Ectodermal cell (in vitro differentiated cells): ENCODE results near the gene RNF157.
"Not testable (repeated sequence)": the region's sequence is repeated elsewhere in the genome, so short reads cannot be mapped to it uniquely, and the experiment has no call there.

Experiments
- H3K27ac ChIP-seq: 2 replicates; pipeline ENCODE4 v1.7.0; 2013; ENCODE audit warnings: mild to moderate bottlenecking, low read depth, low read length; ENCODE audit not compliant: insufficient read depth, poor library complexity, severe bottlenecking
- H3K27me3 ChIP-seq: 2 replicates; pipeline ENCODE4 v1.7.0; 2013; ENCODE audit warnings: mild to moderate bottlenecking, low read length; ENCODE audit not compliant: insufficient read depth, control insufficient read depth, poor library complexity, severe bottlenecking
- H3K36me3 ChIP-seq: one replicate; pipeline ENCODE4 v1.7.0; 2013; ENCODE audit warnings: low read length; ENCODE audit not compliant: control insufficient read depth, insufficient read depth
- H3K4me1 ChIP-seq: one replicate; pipeline ENCODE4 v1.7.0; 2013; ENCODE audit warnings: low read length; ENCODE audit not compliant: control insufficient read depth, insufficient read depth
- H3K4me3 ChIP-seq: 2 replicates; pipeline ENCODE4 v1.7.0; 2013; ENCODE audit warnings: low read depth, low read length, control low read depth; ENCODE audit not compliant: insufficient read depth
- H3K9me3 ChIP-seq: 2 replicates; pipeline ENCODE4 v1.7.0; 2013; ENCODE audit warnings: mild to moderate bottlenecking, low read length, moderate library complexity; ENCODE audit not compliant: control insufficient read depth
- WGBS, 2 experiments: methylation state at CpG; one replicate each; pipeline ENCODE4 v1.1.7; 2013; ENCODE audit warnings: missing lambda C conversion rate in 2 of 2; 5-methylcytosine and 5-hydroxymethylcytosine counted together

The RNF157 gene

GRCh38 chr17:76252040-76252954 is 12.0 kb upstream of the RNF157 start:
- WGBS, 2 experiments, result 91 to 92% methylated on average over 11 of the region's 11 CpGs
- H3K27me3 ChIP-seq, result no peaks in the 10 kb centered on the region

GRCh38 chr17:76251478-76252039 is 11.3 kb upstream of the RNF157 start:
- WGBS, 2 experiments, result 92 to 93% methylated on average over 8 of the region's 8 CpGs
- Histone ChIP-seq H3K4me1 (no peaks in the 10 kb centered on the region), H3K4me3 (no peak overlapping the region), H3K9me3 (no peaks in the 10 kb centered on the region), H3K36me3 (no peaks in the 10 kb centered on the region), H3K27ac (no peak overlapping the region), H3K27me3 (no peaks in the 10 kb centered on the region)

More at GRCh38 chr17:76252040-76252954, 12.0 kb upstream of the RNF157 start:
- Histone ChIP-seq H3K9me3 (no peaks in the 10 kb centered on the region), H3K36me3 (no peaks in the 10 kb centered on the region), H3K4me1 (no peaks in the 10 kb centered on the region), H3K4me3 (no peak overlapping the region), H3K27ac (no peak overlapping the region)

- Histone ChIP-seq H3K9me3 (no peaks in the 10 kb centered on the region), H3K27me3 (no peaks in the 10 kb centered on the region), H3K4me3 (no peak overlapping the region), H3K27ac (no peak overlapping the region), H3K4me1 (peaks cover 4% of the 10 kb centered on the region), H3K36me3 (no peaks in the 10 kb centered on the region)
- WGBS, 2 experiments, result 91 to 94% methylated on average over 5 to 6 of the region's 6 CpGs
These were observed 9.8 kb upstream of the RNF157 start for GRCh38 chr17:76250141-76250540.

GRCh38 chr17:76248013-76248782 is 7.9 kb upstream of the RNF157 start:
- Histone ChIP-seq H3K4me3 (no peak overlapping the region), H3K27ac (no peak overlapping the region), H3K9me3 (no peaks in the 10 kb centered on the region), H3K27me3 (peaks cover 6% of the 10 kb centered on the region), H3K36me3 (no peaks in the 10 kb centered on the region), H3K4me1 (peaks cover 4% of the 10 kb centered on the region)
- 92 to 93% methylated on average over 11 of the region's 11 CpGs for WGBS, 2 experiments

GRCh38 chr17:76247304-76247703 is 7.0 kb upstream of the RNF157 start:
- WGBS, 2 experiments, result 92 to 96% methylated on average over 6 of the region's 8 CpGs
- H3K4me1 ChIP-seq, result peaks cover 4% of the 10 kb centered on the region
- H3K27me3 ChIP-seq, result peaks cover 9% of the 10 kb centered on the region
- H3K27ac ChIP-seq, result no peak overlapping the region
- no peak overlapping the region for H3K4me3 ChIP-seq
- no peaks in the 10 kb centered on the region for H3K36me3 ChIP-seq
- no peaks in the 10 kb centered on the region for H3K9me3 ChIP-seq

GRCh38 chr17:76246080-76247066 is 6.1 kb upstream of the RNF157 start:
- 88 to 91% methylated on average over 7 of the region's 7 CpGs for WGBS, 2 experiments
- peaks cover 5% of the 10 kb centered on the region for H3K4me1 ChIP-seq
- H3K36me3 ChIP-seq, result no peaks in the 10 kb centered on the region
- no peak overlapping the region for H3K27ac ChIP-seq
- no peak overlapping the region for H3K4me3 ChIP-seq
- no peaks in the 10 kb centered on the region for H3K9me3 ChIP-seq
- H3K27me3 ChIP-seq, result peaks cover 17% of the 10 kb centered on the region

GRCh38 chr17:76244721-76245120 is 4.4 kb upstream of the RNF157 start:
- Histone ChIP-seq H3K4me1 (peaks cover 12% of the 10 kb centered on the region), H3K27me3 (peaks cover 28% of the 10 kb centered on the region)
- not testable (repeated sequence) for H3K36me3 ChIP-seq, H3K9me3 ChIP-seq, H3K4me3 ChIP-seq, H3K27ac ChIP-seq
- WGBS, 2 experiments, result 88 to 94% methylated on average over 8 of the region's 8 CpGs

- H3K4me1 ChIP-seq, result peaks cover 12% of the 10 kb centered on the region
- peaks cover 35% of the 10 kb centered on the region for H3K27me3 ChIP-seq
- no peak overlapping the region for H3K27ac ChIP-seq
- no peaks in the 10 kb centered on the region for H3K9me3 ChIP-seq
- 92 to 95% methylated on average over 12 of the region's 12 CpGs for WGBS, 2 experiments
- H3K36me3 ChIP-seq, result no peaks in the 10 kb centered on the region
- H3K4me3 ChIP-seq, result no peak overlapping the region
These were observed 3.8 kb upstream of the RNF157 start for GRCh38 chr17:76243826-76244679.
